Ovary (tissue), 3 donors: ENCODE results near the gene GPRIN2.
"Not testable (repeated sequence)": the region's sequence is repeated elsewhere in the genome, so short reads cannot be mapped to it uniquely, and the experiment has no call there.

ENCODE experiments used
- EP300 ChIP-seq: sonication (generic); formaldehyde crosslinking; IDR thresholded peaks from one replicate; pipeline ENCODE4 v1.6.1; 2017; ENCODE audit warnings: antibody characterized with exemption
- POLR2A ChIP-seq: fragments of 450-650 bp; IDR thresholded peaks from one replicate; pipeline ENCODE4 v1.6.1; 2017; ENCODE audit warnings: antibody characterized with exemption, mild to moderate bottlenecking, moderate library complexity
- TF ChIP-seq, protein P1 (sequence below), 3 donors: fragments of 450-650 bp in 2 of 3; fragments of 200-600 bp in 1 of 3; IDR thresholded peaks; one replicate each; pipeline versions ENCODE4 v1.5.1 to v1.8.0; 2016 to 2022; ENCODE audit warnings: antibody characterized with exemption in 3 of 3, mild to moderate bottlenecking in 1 of 3
- donor health status: DM: no; HTN: no; CAD: no.

DNA sequence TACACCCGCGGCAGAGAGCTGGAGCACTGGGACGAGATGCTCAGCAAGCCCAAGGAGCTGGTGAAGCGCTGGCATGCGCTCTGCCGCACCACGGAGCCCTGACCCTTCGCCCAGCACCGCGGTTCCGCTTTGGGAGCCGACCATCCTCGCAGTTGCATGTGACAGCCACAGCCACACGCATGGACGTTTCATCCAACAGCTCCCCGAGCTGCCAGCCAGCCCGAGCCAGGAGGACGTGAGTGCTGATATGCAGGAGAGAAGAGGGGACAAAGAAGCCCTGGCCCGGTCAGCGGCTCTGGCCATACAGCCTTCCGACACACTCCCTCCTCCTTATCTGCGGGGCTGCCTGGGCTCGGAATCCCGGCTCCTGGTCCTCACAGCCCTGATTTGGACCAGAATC lies 31.1 kb upstream of the GPRIN2 start:
- TF ChIP-seq, protein P1, sequence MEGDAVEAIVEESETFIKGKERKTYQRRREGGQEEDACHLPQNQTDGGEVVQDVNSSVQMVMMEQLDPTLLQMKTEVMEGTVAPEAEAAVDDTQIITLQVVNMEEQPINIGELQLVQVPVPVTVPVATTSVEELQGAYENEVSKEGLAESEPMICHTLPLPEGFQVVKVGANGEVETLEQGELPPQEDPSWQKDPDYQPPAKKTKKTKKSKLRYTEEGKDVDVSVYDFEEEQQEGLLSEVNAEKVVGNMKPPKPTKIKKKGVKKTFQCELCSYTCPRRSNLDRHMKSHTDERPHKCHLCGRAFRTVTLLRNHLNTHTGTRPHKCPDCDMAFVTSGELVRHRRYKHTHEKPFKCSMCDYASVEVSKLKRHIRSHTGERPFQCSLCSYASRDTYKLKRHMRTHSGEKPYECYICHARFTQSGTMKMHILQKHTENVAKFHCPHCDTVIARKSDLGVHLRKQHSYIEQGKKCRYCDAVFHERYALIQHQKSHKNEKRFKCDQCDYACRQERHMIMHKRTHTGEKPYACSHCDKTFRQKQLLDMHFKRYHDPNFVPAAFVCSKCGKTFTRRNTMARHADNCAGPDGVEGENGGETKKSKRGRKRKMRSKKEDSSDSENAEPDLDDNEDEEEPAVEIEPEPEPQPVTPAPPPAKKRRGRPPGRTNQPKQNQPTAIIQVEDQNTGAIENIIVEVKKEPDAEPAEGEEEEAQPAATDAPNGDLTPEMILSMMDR (IDR thresholded peaks at IDR 0.05): not testable (repeated sequence)
- not testable (repeated sequence) for TF ChIP-seq POLR2A, EP300
